Measurements from ENCODE around the gene TMEM214.

Gene TMEM214

GRCh38 chr2:27086090-27086723 is 53.4 kb downstream of the TMEM214 start:
- peak; percentile 98 for DNase-seq

DNA sequence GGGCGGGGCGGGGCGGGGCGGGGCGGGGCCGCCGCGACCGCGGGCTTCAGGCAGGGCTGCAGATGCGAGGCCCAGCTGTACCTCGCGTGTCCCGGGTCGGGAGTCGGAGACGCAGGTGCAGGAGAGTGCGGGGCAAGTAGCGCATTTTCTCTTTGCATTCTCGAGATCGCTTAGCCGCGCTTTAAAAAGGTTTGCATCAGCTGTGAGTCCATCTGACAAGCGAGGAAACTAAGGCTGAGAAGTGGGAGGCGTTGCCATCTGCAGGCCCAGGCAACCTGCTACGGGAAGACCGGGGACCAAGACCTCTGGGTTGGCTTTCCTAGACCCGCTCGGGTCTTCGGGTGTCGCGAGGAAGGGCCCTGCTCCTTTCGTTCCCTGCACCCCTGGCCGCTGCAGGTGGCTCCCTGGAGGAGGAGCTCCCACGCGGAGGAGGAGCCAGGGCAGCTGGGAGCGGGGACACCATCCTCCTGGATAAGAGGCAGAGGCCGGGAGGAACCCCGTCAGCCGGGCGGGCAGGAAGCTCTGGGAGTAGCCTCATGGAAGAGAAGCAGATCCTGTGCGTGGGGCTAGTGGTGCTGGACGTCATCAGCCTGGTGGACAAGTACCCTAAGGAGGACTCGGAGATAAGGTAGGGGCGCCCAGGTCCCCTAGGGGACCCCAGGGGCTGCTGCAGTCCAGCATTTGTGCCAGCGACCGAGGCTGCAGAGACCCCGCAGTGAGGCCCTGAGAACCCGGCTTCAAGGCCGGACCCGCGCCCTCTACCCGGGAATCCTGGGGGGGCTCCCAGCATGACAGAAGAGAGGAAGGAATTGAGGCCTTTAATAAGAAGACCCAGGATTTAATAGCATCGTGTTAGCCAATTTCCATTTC is 54.2 kb downstream of the TMEM214 start, which contains the start of gene KHK:
TSS of gene KHK (plus strand) at position 49 of the 870 bp plus-strand sequence. CDS start at position 537, 488 bp downstream.
- DNase-seq: peak; percentile 86

GRCh38 chr2:27087823-27088410 is 55.2 kb downstream of the TMEM214 start:
- DNase-seq: no peak

DNA sequence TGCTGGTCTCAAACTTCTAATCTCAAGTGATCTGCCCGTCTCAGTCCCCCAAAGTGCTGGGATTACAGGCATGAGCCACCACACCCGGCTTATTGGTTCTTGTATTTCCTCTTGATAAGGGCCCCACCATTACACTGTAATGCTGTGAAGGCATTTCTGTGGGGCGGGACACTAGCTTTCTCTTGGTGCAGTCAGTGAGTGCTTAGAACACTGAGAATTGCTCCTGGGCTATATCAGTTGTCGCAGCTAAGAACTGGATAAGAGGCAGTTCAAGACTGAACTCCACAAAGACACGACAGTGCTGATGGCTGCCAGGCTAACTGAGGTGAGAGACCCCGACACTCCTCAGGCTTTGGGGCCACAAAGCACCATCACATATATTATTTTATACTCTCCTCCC is 55.9 kb downstream of the TMEM214 start:
- DNase-seq: no peak

DNA sequence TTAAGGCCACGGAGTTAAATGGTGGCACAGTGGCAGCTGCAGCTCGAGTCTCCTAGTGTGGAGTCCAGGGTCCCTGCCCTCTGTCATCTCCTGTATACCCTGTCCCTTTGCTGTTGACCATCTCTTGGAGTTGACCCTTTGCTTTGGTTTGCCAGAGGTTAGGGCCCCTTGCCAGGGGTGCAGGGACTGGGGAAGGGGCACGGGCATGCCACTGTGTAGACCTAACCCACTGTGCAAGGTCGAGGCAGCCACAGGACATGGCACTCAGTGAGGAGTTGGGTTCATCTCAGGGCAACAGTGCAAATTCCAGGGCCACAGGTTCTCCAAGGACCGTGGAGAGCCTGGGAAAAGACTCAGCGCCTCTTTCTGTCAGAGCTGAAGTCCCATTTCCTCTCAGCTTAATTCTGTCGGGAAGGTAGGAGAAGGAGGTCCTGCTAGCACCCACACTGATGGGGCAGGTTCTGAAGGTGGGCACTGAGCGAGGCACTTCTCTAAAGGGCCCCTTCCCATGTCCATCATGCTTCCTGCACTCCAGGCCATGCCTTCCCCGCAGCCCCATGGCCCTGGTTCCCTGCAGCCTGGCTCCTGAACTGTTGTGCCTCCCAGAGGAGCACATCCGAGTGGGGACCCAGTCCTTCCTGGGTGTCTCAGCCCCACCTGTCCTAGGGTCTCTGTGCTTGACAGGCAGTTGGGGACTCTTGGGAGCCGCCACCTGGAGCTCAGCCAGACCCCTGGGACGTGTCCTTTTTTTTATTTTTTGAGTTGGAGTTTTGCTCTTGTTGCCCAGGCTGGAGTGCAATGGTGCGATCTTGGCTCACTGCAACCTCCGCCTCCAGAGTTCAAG is 56.6 kb downstream of the TMEM214 start:
- no peak for DNase-seq

All from NCI-H345 (cell line).